ENCODE data around the gene KCNJ1. TPM values are rescaled to one million over a fixed set of nuclear protein-coding genes. Genes with fewer than 3 reads are reported as not detected.

Gene KCNJ1
- total and polyA plus RNA-seq, 2 of the 8 experiments (the other 6 are each of a cell fraction or from before 2014, with no cell fraction given), result 0.17 to 0.23 TPM

GRCh38 chr11:128865490-128865889, 1.6 kb downstream of the KCNJ1 start:
- H3K4me1 ChIP-seq (replicated peaks in 1 of 4; ENCODE audit: control insufficient read depth in 3 of 4, insufficient read depth in 4 of 4, low read length in 3 of 4), result peaks cover 4 to 9% (median 7%) of the 10 kb centered on the region in 4 experiments
- no peak for FAIRE-seq
- CTCF ChIA-PET (ENCODE audit: partially characterized antibody), result interaction anchor here (1.2 to 2.3 kb wide), 4 partner anchors 10 to 84 kb away, joined by 3 to 18 read pairs (median 5); no protein-coding TSS in a partner anchor

More at GRCh38 chr11:128865490-128865889, 1.6 kb downstream of the KCNJ1 start:
- Histone ChIP-seq H2BK12ac (ENCODE audit: low read depth, low read length) (no peak overlapping the region), H2BK15ac (ENCODE audit: low read length) (no peak overlapping the region; the same call in 1 of the 2 replicates), H4K20me1 (replicated peaks in 1 of 2; ENCODE audit: control insufficient read depth in 1 of 2, insufficient read depth in 2 of 2, low read length in 2 of 2) (no peaks in the 10 kb centered on the region), H4K5ac (ENCODE audit: insufficient read length, low read depth, low read length) (no peak overlapping the region), H3K4ac (replicated peaks; ENCODE audit: insufficient read length, low read depth, low read length) (no peak overlapping the region), H2BK20ac (ENCODE audit: low read length) (no peak overlapping the region), H3K4me2 (ENCODE audit: insufficient read depth in 1 of 2, low read depth in 2 of 2, low read length in 2 of 2) (no peak overlapping the region), H2AFZ (ENCODE audit: low read length) (no peak overlapping the region), H3K18ac (ENCODE audit: extremely low read depth, low read length) (no peak overlapping the region), H3K79me1 (ENCODE audit: low read depth, low read length) (no peaks in the 10 kb centered on the region), H2BK5ac (ENCODE audit: low read depth, low read length) (no peak overlapping the region), H3K27ac (ENCODE audit: low read depth, low read length) (no peak overlapping the region), H3K79me2 (ENCODE audit: control insufficient read depth in 1 of 2, insufficient read depth in 2 of 2, low read length in 2 of 2) (no peaks in the 10 kb centered on the region), H4K91ac (replicated peaks; ENCODE audit: insufficient read length, low read length) (no peak overlapping the region), H2BK120ac (replicated peaks; ENCODE audit: low read depth, low read length) (no peak overlapping the region), H3K9me3 (ENCODE audit: insufficient read depth in 2 of 2, low read depth in 1 of 2, low read length in 1 of 2) (no peaks in the 10 kb centered on the region), H3K56ac (replicated peaks; ENCODE audit: insufficient read length, low read depth, low read length) (no peak overlapping the region), H3K14ac (ENCODE audit: insufficient read length) (no peak overlapping the region), H3K4me3 (ENCODE audit: extremely low read depth in 1 of 4, insufficient read depth in 2 of 4, low read depth in 3 of 4, low read length in 4 of 4) (no peak overlapping the region), H3K36me3 (ENCODE audit: control insufficient read depth in 2 of 4, insufficient read depth in 4 of 4, low read length in 3 of 4) (no peaks in the 10 kb centered on the region), H3K23ac (ENCODE audit: insufficient read length) (no peak overlapping the region), H3K9ac (replicated peaks in 1 of 4; ENCODE audit: extremely low read depth in 1 of 4, low read depth in 3 of 4, low read length in 3 of 4) (no peak overlapping the region), H4K8ac (ENCODE audit: extremely low read depth, insufficient read depth, low read length) (no peak overlapping the region), H3K23me2 (ENCODE audit: low read depth, low read length) (no peaks in the 10 kb centered on the region), H2AK5ac (ENCODE audit: low read depth, low read length) (no peak overlapping the region), H3K27me3 (replicated peaks in 1 of 4; ENCODE audit: control insufficient read depth in 3 of 4, extremely low read depth in 1 of 4, insufficient read depth in 3 of 4, low read length in 3 of 4) (peaks cover 0 to 6% (median 1%) of the 10 kb centered on the region in 4 experiments; a peak in 3 of 7 replicates)
- no peak for DNase-seq (ENCODE audit: low read depth in 1 of 2, low spot score in 2 of 2)
- WGBS, 2 experiments (ENCODE audit: extremely low coverage in 1 of 2, insufficient coverage in 1 of 2, insufficient read length in 1 of 2, insufficient replicate concordance in 2 of 2, low coverage in 1 of 2, low lambda C conversion rate in 2 of 2, missing lambda C conversion rate in 1 of 2), result 100% methylated on average over 1 of the region's 1 CpG; no CpG with 5 or more reads in 1 of the 2 experiments
- TF ChIP-seq CTBP2 (IDR thresholded peaks at IDR 0.05; ENCODE audit: borderline replicate concordance, insufficient read depth, insufficient read length, low read length) (no peak), USF2 (IDR thresholded peaks at IDR 0.05; ENCODE audit: low read length) (no peak)
- POLR2A ChIA-PET (ENCODE audit: partially characterized antibody), result no interaction called here

All from H1 (cell line).